HTERT RPE-1 (cell line): ENCODE results near the gene ZNF157.
"Not testable (repeated sequence)": the region's sequence is repeated elsewhere in the genome, so short reads cannot be mapped to it uniquely, and the experiment has no call there.

Source experiments
- in situ Hi-C: fragments of 300-500 bp; cut with MboI; formaldehyde crosslinking; loops from 4 replicates; pipeline ENCODE4 v1.14.3; 2020; ENCODE audit warnings: low sequenced_read_pairs

Gene ZNF157

DNA sequence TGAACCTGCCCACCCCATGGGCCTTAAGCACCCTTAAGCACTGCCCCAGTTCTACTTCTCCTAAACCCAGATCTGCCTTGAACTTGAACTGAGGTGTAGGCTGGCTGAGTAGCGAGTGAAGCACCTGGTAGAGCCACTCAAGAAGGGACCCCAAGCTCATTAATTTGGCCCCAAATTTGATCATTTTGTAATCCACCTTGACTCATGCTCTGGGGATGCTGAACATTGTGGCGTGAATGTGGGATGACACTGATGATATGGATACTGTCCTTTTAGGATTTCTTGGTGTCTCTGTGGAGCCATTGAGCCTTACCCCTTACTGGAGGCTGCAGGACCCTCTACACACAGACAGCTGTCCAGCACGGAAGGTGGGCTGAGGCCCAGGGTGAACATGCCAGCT is at the start of gene ZNF157:
TSS of gene ZNF157 (plus strand) at position 301 of the 400 bp plus-strand sequence. CDS start at position 392, 91 bp downstream.
- in situ Hi-C loops = no loop called here

DNA sequence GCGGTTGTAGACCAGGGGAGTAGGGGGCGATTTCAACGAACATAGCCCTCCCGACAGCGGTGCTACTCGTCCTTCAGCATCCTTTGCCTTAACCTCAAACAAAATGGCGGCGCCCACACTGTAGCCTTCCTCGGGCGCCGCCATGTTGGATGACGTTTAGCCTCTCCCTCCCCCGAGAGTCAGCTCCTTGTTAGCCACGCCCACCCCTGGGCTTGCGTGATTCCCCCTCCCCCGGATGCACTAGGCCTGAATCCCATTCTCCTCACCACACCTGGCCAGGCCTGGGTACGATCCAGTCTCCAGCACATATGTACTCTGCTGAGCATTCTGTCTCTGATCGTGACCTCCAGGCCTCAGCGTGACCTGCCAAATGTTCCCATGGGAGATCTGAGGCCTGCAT is 49.0 kb upstream of the ZNF157 start:
- in situ Hi-C loops = no loop called here

DNA sequence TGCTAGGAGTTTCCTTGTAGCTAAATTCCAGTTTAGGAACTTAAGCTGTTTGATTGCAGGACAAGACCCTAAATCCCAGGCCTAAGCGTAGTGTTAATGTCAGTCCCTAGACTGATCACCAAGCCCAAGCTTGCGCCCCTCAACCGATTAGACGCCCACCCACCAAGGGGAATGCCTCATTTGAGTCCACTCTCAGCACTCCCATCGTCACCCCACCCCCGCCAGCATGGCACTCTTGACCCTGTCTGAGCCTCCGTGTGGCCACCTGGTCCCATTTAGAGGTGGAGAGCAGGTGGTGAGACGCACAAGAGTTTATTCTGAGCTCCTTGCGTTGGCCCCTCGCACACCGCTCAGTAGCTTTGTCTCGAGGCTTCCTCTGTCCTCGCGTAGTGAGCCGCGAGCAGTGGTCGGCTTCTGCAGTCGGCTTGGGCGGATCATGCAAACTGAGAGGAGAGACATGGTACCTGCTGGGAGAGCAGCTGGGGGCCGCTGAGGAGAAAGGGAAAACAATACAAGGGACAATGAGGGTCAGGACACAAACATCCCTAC is 48.5 kb upstream of the ZNF157 start:
- in situ Hi-C loops = no loop called here

DNA sequence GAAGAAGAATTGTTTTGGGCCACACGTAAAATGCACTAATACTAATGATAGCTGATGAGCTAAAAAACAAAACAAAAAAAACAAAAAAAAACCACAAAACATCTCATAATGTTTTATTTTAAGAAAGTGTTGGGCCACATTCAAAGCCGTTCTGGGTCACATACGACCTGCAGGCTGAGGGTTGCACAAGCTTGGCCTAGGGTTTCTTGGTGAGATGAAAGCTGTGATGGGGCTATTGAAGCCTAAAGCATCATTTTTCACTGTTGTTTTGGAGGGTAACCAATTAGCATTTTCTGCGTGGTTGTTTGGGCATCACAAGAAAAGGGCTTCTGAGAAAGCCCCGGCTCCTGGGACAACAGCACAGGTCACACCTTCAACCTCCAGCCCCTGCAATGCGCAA is 42.5 kb upstream of the ZNF157 start:
- in situ Hi-C loops = no loop called here

DNA sequence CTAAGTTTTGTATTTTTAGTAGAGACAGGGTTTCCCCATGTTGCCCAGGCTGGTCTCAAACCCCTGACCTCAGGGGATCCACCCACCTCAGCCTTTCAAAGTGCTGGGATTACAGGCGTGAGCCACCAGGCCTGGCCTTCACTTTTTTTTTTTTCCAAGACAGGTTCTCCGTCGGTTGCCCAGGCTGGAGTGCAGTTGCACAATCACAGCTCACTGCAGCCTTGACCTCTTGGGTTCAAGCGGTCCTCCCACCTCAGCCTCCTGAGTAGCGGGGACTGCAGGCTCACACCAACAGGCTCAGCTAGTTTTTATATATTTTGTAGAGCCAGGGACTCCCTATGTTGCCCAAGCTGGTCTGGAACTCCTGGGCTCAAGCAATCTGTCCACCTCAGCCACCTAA is 37.6 kb upstream of the ZNF157 start:
- in situ Hi-C loops = not testable (repeated sequence)

GRCh38 chrX:47351706-47352105 is 18.7 kb upstream of the ZNF157 start:
- in situ Hi-C loops = no loop called here

- in situ Hi-C loops = no loop called here
Observed at GRCh38 chrX:47358387-47359065, 11.9 kb upstream of the ZNF157 start.

DNA sequence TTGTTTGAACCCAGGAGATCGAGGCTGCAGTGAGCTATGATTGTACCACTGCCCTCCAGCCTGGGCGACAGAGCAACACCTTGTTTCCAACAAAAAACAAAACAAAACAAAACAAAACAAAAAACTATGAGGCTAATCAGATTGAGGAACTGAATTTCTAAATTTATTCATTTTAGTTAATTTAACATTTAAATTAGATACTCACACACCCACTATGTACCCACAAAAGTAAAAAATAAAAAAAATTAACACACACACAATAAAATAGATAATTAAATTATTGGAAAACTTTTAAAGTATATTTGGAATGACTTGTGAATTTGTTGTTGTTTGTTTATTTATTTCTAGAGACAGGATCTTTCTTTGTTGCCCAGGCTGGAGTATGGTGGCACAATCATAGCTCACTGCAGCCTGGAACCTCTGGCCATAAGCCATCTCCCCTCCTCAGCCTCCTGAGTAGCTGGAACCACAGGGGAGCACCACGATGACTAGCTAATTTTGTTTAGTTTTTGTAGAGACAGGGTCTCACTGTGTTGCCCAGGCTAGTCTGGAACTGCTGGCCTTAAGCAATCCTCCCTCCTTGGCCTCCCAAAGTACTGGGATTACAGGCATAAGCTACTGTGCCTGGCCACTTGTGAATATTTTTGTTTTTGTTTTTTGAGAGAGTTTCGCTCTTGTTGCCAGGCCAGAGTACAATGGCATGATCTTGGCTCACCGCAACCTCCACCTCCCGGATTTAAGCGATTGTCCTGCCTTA is 9.8 kb upstream of the ZNF157 start:
- in situ Hi-C loops = no loop called here

- in situ Hi-C loops = no loop called here
Observed at GRCh38 chrX:47361538-47362511, 8.6 kb upstream of the ZNF157 start.

GRCh38 chrX:47366041-47366722 is 4.2 kb upstream of the ZNF157 start:
- in situ Hi-C loops = no loop called here

DNA sequence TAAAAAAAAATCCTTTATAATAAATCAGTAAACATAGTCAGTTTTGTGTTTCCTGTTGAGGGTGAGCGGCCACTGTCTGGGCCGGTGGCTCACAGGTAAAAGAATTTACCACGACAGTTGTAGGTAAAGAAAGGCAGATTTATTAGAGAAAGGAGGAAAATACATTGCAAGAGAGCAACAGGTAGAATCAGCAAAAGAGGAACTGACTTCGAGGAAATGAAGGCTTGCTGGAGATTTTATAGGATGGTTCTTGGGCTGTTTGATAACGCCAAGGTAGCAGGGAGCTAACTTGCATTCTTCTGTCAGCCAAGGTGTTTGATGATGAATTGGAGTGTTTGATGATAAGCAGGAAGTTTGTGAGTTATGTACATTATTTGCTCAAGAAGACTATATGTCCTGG is 2.8 kb downstream of the ZNF157 start:
- in situ Hi-C loops = no loop called here

- in situ Hi-C loops = no loop called here
Observed at GRCh38 chrX:47380268-47380667, 9.9 kb downstream of the ZNF157 start.

DNA sequence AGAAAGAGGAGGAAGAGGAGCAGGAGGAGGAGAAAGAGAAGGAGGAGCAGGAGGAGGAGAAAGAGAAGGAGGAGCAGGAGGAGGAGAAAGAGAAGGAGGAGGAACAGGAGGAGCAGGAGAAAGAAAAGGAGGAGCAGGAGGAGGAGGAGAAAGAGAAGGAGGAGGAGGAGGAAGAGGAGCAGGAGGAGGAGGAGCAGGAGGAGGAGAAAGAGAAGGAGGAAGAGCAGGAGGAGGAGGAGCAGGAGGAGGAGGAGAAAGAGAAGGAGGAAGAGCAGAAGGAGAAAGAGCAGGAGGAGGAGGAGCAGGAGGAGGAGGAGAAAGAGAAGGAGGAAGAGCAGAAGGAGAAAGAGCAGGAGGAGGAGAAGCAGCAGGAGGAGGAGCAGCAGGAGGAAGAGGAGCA is 10.5 kb downstream of the ZNF157 start:
- in situ Hi-C loops = not testable (repeated sequence)

GRCh38 chrX:47384502-47384901 is 14.1 kb downstream of the ZNF157 start:
- in situ Hi-C loops = no loop called here

DNA sequence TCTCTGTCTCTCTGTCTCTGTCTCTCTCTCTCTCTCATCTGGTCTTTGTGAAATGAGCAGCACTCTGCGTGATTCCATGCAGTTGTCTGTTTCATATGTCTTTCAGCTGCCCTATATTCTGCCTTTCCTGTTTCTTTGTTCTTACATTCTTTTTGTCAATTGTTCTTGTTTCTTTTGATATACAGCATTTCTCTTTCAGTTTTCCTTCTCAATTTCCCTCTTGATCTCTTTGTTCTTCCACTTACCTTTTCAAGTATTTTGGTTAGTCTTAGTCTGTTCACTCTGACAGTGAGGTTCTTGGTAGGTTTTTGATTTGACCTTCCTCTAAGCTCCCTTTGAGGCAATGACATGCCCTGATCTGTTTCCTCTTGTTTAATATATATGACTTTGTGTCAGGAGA is 20.4 kb downstream of the ZNF157 start:
- in situ Hi-C loops = no loop called here

DNA sequence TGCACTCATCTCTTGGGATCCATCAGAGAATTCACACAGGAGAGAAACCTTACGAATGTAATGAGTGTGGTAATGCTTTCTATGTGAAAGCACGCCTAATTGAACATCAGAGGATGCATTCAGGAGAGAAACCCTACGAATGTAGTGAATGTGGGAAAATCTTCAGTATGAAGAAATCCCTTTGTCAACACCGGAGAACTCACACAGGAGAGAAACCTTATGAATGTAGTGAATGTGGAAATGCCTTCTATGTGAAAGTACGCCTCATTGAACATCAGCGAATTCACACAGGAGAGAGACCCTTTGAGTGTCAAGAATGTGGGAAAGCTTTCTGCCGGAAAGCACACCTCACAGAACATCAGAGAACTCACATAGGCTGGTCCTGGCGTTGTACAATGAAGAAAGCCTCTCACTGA is 42.8 kb downstream of the ZNF157 start:
- in situ Hi-C loops = no loop called here

GRCh38 chrX:47420265-47420664 is 49.9 kb downstream of the ZNF157 start:
- in situ Hi-C loops = no loop called here

DNA sequence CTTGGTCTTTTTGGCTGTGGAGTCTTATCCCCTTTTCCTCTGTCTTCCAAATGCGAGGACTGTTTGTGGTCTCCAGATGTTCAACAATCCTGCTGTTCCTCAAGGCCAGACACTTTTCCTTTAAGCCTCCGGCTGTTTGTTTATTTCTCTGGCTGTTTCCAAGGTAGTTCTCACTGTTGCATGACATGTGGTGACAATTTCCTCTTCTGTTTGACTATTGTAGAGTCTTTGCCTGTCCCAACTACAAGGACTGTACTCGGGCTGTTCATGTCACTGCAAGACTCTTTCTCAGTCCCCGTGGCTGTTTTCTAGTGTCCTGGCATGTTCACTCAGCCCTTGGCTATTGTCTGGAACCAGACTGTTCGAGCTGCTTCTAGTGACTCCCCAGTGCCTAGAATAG is 50.6 kb downstream of the ZNF157 start:
- in situ Hi-C loops = no loop called here

GRCh38 chrX:47422444-47422843 is 52.1 kb downstream of the ZNF157 start:
- in situ Hi-C loops = no loop called here

- in situ Hi-C loops = no loop called here
Observed at GRCh38 chrX:47430925-47431324, 60.5 kb downstream of the ZNF157 start.
